OCI-M2 (cell line): ENCODE measurements around the gene PTTG1IP.
"Not testable (repeated sequence)": the region's sequence is repeated elsewhere in the genome, so short reads cannot be mapped to it uniquely, and the experiment has no call there.

ENCODE experiments used
- DNase-seq: peaks from one replicate; lab custom pipeline; 2025; ENCODE audit not compliant: unreplicated experiment; lab: John Stamatoyannopoulos, UW

PTTG1IP gene

DNA sequence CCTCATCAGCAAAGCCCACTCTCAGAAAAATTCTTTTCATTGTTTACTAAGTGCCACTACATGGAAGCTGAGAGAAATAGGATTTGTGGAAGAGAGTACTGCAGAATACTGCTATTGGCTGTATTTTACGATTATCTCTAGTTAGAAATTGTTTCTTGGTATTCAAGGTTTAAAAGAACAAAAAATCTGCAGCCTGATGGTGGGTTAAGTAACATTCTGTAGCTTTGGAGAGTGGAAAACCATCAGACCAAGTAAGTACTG, 27.3 kb downstream of the PTTG1IP start:
- DNase-seq = no peak

- DNase-seq = no peak
Observed at GRCh38 chr21:44845418-44846223, 27.9 kb downstream of the PTTG1IP start.

DNA sequence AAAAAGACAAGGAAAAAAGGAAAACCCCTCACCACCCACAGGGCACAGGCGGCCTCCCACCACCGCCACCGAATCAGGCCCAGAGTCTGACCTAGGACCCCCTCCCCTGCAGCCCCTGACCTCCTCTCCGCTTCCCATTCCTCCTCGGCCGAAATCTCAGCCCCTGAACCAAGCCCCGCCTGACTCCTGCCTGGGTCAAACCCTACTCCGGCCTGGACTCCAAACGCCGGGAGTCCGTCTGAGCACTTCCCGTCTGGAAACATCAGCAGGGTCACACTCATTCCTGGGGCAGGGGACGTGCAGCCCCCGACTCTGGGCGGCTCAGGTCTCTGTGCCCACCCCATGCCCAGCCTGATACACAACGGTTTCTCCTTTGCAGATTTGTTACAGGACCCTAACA, 29.2 kb downstream of the PTTG1IP start:
- DNase-seq = no peak

GRCh38 chr21:44842721-44843445, 30.6 kb downstream of the PTTG1IP start:
- no peak for DNase-seq

- DNase-seq = no peak
Observed at GRCh38 chr21:44842087-44842486, 31.4 kb downstream of the PTTG1IP start.

GRCh38 chr21:44840771-44841170, 32.7 kb downstream of the PTTG1IP start:
- DNase-seq = no peak

DNA sequence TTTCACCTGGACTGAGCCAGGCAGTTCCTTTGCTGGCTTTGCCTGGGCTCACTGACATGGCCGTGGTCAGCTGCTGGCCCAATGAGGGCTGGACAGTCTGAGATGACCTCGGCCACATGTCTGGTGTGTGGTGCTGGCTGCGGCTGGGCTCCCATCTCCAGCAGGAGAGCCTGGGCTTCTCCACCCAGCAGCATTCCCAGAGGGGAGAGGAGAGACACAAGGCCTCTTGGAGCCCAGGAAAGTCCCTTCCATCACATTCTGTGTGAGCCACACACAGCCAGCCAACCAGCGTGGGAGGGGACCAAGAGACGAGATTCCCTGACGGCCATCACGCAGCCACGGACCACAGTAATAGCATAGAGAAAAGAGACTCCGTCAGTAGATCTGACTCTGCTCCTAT, 34.5 kb downstream of the PTTG1IP start:
- DNase-seq = no peak

GRCh38 chr21:44838039-44838895, 35.2 kb downstream of the PTTG1IP start:
- DNase-seq = no peak

GRCh38 chr21:44837537-44837936, 36.0 kb downstream of the PTTG1IP start:
- no peak for DNase-seq

- no peak for DNase-seq
Observed at GRCh38 chr21:44836666-44837471, 36.6 kb downstream of the PTTG1IP start.

- DNase-seq = no peak
Observed at GRCh38 chr21:44836349-44836665, 37.2 kb downstream of the PTTG1IP start.

DNA sequence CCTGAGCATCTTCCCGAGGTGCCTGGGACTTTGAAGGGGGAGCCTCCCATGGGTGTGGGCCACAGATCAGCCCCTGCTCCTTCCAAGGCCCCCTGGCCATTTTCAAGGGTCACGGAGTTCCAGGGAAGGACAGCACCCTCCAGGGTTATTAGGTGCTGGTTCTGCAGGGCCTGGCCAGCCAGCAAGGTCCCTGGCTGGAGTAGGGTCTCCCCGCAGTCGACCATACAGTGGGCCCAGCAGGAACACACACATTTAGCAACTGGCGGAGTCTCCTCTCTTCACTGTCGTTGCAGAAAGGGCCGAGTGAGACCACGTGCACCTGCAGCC, 37.9 kb downstream of the PTTG1IP start:
- no peak for DNase-seq

GRCh38 chr21:44834951-44835646, 38.4 kb downstream of the PTTG1IP start:
- DNase-seq = no peak

DNA sequence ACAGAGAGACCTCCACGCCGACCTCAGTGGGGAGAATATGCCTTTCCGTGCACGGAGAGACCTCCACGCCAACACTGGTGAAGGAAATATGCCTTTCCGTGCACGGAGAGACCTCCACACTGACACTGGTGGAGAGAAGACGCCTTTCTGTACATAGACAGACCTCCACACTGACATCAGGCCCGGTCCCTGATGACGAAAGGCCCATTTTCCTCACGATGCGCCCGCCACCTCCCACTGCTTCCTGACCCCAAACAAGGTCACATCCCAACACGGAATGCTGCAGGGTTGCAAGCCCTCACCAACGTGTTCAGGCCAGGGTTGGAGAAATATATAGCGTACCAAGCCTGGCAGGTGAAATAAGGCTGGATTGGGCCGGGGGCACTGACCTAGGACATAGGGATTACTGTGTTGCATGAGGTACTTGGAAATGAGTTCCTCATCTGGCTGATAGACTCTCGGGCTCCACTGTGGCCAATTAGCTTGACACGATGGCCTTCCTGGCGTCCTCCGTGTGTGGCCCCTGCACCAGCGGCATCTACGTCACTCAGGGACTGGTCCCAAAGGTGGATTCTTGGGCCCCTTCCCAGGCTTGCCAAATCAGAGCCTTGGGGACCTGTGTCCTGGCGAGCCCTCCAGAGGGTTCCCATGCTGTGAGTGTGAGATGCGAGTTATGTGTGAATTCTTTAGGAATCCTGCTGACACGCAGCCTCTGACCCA, 39.1 kb downstream of the PTTG1IP start:
- no peak for DNase-seq

- no peak for DNase-seq
Observed at GRCh38 chr21:44833663-44834062, 39.8 kb downstream of the PTTG1IP start.

- DNase-seq = not testable (repeated sequence)
Observed at GRCh38 chr21:44832516-44833255, 40.8 kb downstream of the PTTG1IP start.

- DNase-seq = no peak
Observed at GRCh38 chr21:44831227-44831860, 42.1 kb downstream of the PTTG1IP start.

GRCh38 chr21:44829507-44830092, 43.9 kb downstream of the PTTG1IP start:
- DNase-seq = no peak
